HCT116 (cell line): ENCODE results near the gene NFKBIA. TPM values are rescaled to one million over a fixed set of nuclear protein-coding genes. Genes with fewer than 3 reads are reported as not detected.

Experiments
- ATAC-seq: fragments of 200-7000 bp; cut with Tn5 transposase; 2 replicates; pipeline ENCODE4 v1.9.1; 2020; ENCODE audit warnings: mild to moderate bottlenecking, moderate library complexity
- BruUV-seq: library from RNA; stranded (reverse); fragments of 400-500 nt; replicated peaks from 2 replicates; lab custom pipeline; 2021; lab: Mats Ljungman, UMichigan
- CTCF ChIA-PET: fragments of 300-600 bp; sonication (Branson Sonifier 250); formaldehyde crosslinking; loops from one replicate; lab custom pipeline; 2021; ENCODE audit warnings: antibody characterized with exemption; lab: Charles Lee
- POLR2A ChIA-PET: fragments of 300-600, 350-600 bp; sonication (Branson Sonifier 250); formaldehyde crosslinking; loops from one replicate; lab custom pipeline; 2021; ENCODE audit warnings: antibody characterized with exemption; lab: Charles Lee
- RAD21 ChIA-PET, 2 experiments: fragments of 300-600 bp; sonication (Branson Sonifier 250); formaldehyde crosslinking; loops; one replicate each; lab custom pipeline; 2023; ENCODE audit warnings: low total read pairs in 2 of 2; ENCODE audit not compliant: uncharacterized antibody in 2 of 2, unreplicated experiment in 2 of 2, low non-redundant PET in 1 of 2; lab: Charles Lee
- DNase-seq: peaks from one replicate; pipeline ENCODE4 v3.0.0-alpha.2; 2010; ENCODE audit warnings: low read depth, low spot score
- H2AFZ ChIP-seq: fragments of 200-600 bp; shearing (Covaris generic), sonication (generic); 2 replicates; pipeline ENCODE4 v1.6.1; 2017; ENCODE audit warnings: low read depth, mixed run types, mixed read lengths, antibody characterized with exemption, low read length; ENCODE audit not compliant: poor library complexity, severe bottlenecking
- H3K27ac ChIP-seq: 2 replicates; pipeline ENCODE4 v1.5.1; 2012; ENCODE audit warnings: low read depth, low read length
- H3K27me3 ChIP-seq: fragments of 200-600 bp; sonication (generic); 2 replicates; pipeline ENCODE4 v1.6.1; 2016; ENCODE audit warnings: mixed run types, low read length, mixed read lengths; ENCODE audit not compliant: insufficient read depth
- H3K36me3 ChIP-seq, 2 experiments: fragments of 200-500 bp in 1 of 2; fragments of 200-600 bp in 1 of 2; sonication (Bioruptor generic) in 1 of 2; sonication (generic) in 1 of 2; 2 replicates each; pipeline versions ENCODE4 v1.5.1 to v1.6.1; 2014 to 2016; ENCODE audit warnings: low read length in 2 of 2, inconsistent platforms in 1 of 2, mixed read lengths in 1 of 2, mixed run types in 1 of 2; ENCODE audit not compliant: insufficient read depth in 2 of 2, control insufficient read depth in 1 of 2
- H3K4me1 ChIP-seq, 2 experiments: fragments of 200-600 bp in 1 of 2; sonication (generic) in 1 of 2; 2 replicates each; pipeline versions ENCODE4 v1.5.1 to v1.6.1; 2012 to 2017; ENCODE audit warnings: low read length in 2 of 2, inconsistent platforms in 1 of 2, mild to moderate bottlenecking in 1 of 2, mixed read lengths in 1 of 2, mixed run types in 1 of 2, moderate library complexity in 1 of 2; ENCODE audit not compliant: insufficient read depth in 2 of 2, control insufficient read depth in 1 of 2
- H3K4me2 ChIP-seq: fragments of 200-600 bp; sonication (generic); 2 replicates; pipeline ENCODE4 v1.6.1; 2017; ENCODE audit warnings: mixed run types, low read length, mixed read lengths
- H3K4me3 ChIP-seq, 2 experiments: fragments of 200-600 bp in 1 of 2; sonication (generic) in 1 of 2; replicated peaks in 1 of 2; 2 replicates each; pipeline ENCODE4 v1.5.1; 2011 to 2016; ENCODE audit warnings: low read length in 2 of 2, control low read depth in 1 of 2, low read depth in 1 of 2, mild to moderate bottlenecking in 1 of 2, mixed read lengths in 1 of 2, mixed run types in 1 of 2
- H3K79me2 ChIP-seq: fragments of 200-600 bp; sonication (generic); 2 replicates; pipeline ENCODE4 v1.6.1; 2017; ENCODE audit warnings: mild to moderate bottlenecking, mixed run types, low read length, moderate library complexity, mixed read lengths; ENCODE audit not compliant: insufficient read depth
- H3K9ac ChIP-seq: fragments of 200-600 bp; sonication (generic); 2 replicates; pipeline ENCODE4 v1.6.1; 2016; ENCODE audit warnings: low read length, mixed read lengths
- H3K9me2 ChIP-seq: fragments of 200-600 bp; sonication (generic), shearing (Covaris generic); 2 replicates; pipeline ENCODE4 v1.6.1; 2017; ENCODE audit warnings: mixed run types, mild to moderate bottlenecking, moderate library complexity; ENCODE audit not compliant: insufficient read depth
- H3K9me3 ChIP-seq, 2 experiments: fragments of 200-500 bp in 1 of 2; fragments of 200-600 bp in 1 of 2; sonication (Bioruptor generic) in 1 of 2; sonication (generic) in 1 of 2; 2 replicates each; pipeline ENCODE4 v1.6.1; 2014 to 2017; ENCODE audit warnings: low read length in 2 of 2, mixed read lengths in 2 of 2, inconsistent platforms in 1 of 2, low read depth in 1 of 2, mild to moderate bottlenecking in 1 of 2, mixed run types in 1 of 2, moderate library complexity in 1 of 2; ENCODE audit not compliant: control insufficient read depth in 1 of 2, insufficient read depth in 1 of 2
- H4K20me1 ChIP-seq: fragments of 200-600 bp; sonication (generic), shearing (Covaris generic); 2 replicates; pipeline ENCODE4 v1.6.1; 2017; ENCODE audit warnings: mixed run types, mild to moderate bottlenecking, moderate library complexity; ENCODE audit not compliant: insufficient read depth
- CBX3 ChIP-seq: IDR thresholded peaks from 2 replicates; pipeline ENCODE4 v1.6.1; 2012; ENCODE audit warnings: low read depth
- EGR1 ChIP-seq: IDR thresholded peaks from 2 replicates; pipeline ENCODE4 v1.6.1; 2012; ENCODE audit warnings: low read depth
- ELF1 ChIP-seq: IDR thresholded peaks from 2 replicates; pipeline ENCODE4 v1.6.1; 2012; ENCODE audit warnings: low read depth, borderline replicate concordance
- EZH2 ChIP-seq: fragments of 200-600 bp; sonication (generic); IDR thresholded peaks from 2 replicates; pipeline ENCODE4 v1.6.1; 2017; ENCODE audit warnings: antibody characterized with exemption, mixed run types
- FOSL1 ChIP-seq: IDR thresholded peaks from 2 replicates; pipeline ENCODE4 v1.6.1; 2012; ENCODE audit warnings: low read depth
- RAD21 ChIP-seq: IDR thresholded peaks from 2 replicates; pipeline ENCODE4 v1.6.1; 2012; ENCODE audit warnings: low read depth, mild to moderate bottlenecking
- SIN3A ChIP-seq: IDR thresholded peaks from 2 replicates; pipeline ENCODE4 v1.6.1; 2012; ENCODE audit warnings: low read depth
- TCF7L2 ChIP-seq: IDR thresholded peaks from 2 replicates; pipeline ENCODE4 v1.7.0; 2011; ENCODE audit warnings: borderline replicate concordance, inconsistent platforms; ENCODE audit not compliant: insufficient read depth, insufficient read length; ENCODE audit errors: extremely low read depth
- ZFX ChIP-seq: fragments of 450-650 bp; IDR thresholded peaks from 2 replicates; pipeline ENCODE4 v1.6.1; 2017
- intact Hi-C: fragments of 100-400 bp; cut with micrococcal nuclease; formaldehyde crosslinking; loops from 2 replicates; pipeline ENCODE4 v1.10.0; 2022
- total RNA-seq: library from RNA; stranded (reverse); gene quantifications from one replicate; pipeline ENCODE4 v1.2.1, GENCODE V29; 2021; ENCODE audit not compliant: unreplicated experiment
- TF ChIP-seq, protein P1 (sequence below): IDR thresholded peaks from 2 replicates; pipeline ENCODE4 v1.6.1; 2012
- TF ChIP-seq, protein P2 (sequence below), 3 experiments: fragments of 200-600 bp in 1 of 3; sonication (generic) in 1 of 3; IDR thresholded peaks in 2 of 3; conservative IDR thresholded peaks in 1 of 3; 2 replicates each; pipeline ENCODE4 v1.5.1; 2012 to 2017; ENCODE audit warnings: low read depth in 2 of 3, low read length in 2 of 3, antibody characterized with exemption in 1 of 3, borderline replicate concordance in 1 of 3, control low read depth in 1 of 3, mild to moderate bottlenecking in 1 of 3, mixed read lengths in 1 of 3, mixed run types in 1 of 3, moderate library complexity in 1 of 3; ENCODE audit not compliant: insufficient read depth in 1 of 3

Gene NFKBIA
- total RNA-seq, 1 experiment from 2014 or later = 42.6 TPM

DNA sequence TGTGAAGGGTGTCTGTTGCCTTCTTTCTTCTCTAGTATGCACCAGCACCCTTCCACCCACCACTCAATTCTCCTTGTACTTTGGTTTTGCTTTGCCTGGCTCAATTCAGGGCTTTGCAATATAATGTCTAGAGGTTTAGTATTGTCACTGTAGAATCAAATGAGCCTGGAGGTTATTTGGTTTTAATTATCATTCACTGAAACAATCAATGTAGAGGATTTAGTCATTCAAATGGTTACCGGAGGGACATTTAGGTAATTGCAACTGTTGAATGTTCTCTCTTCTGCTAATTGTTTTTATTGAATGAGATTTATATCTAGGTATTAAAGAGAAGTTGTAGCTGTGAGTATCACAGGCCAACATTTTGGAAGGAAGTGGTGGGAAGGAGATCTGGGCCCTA, 29.3 kb upstream of the NFKBIA start:
- ChIA-PET CTCF (no interaction called here), POLR2A (no interaction called here), RAD21 (no interaction called here)
- H3K4me3 ChIP-seq = no peak overlapping the region
- no peaks in the 10 kb centered on the region for H3K36me3 ChIP-seq
- intact Hi-C loops = no loop called here
- DNase-seq (no peak), ATAC-seq (no peak)
- peaks cover 4 to 10% of the 10 kb centered on the region in 2 experiments; a peak in 3 of 4 replicates for H3K4me1 ChIP-seq
- H2AFZ ChIP-seq = no peak overlapping the region
- BruUV-seq = no TSS peak
- H3K27me3 ChIP-seq = no peaks in the 10 kb centered on the region
- no peaks in the 10 kb centered on the region for H4K20me1 ChIP-seq
- H3K9me2 ChIP-seq = no peaks in the 10 kb centered on the region
- no peak overlapping the region for H3K27ac ChIP-seq
- H3K9me3 ChIP-seq = no peaks in the 10 kb centered on the region
- no peaks in the 10 kb centered on the region for H3K79me2 ChIP-seq
- no peak overlapping the region for H3K9ac ChIP-seq
- no peak overlapping the region for H3K4me2 ChIP-seq
- no peak for TF ChIP-seq ELF1
- TF ChIP-seq SIN3A = no peak
- TF ChIP-seq, protein P1, sequence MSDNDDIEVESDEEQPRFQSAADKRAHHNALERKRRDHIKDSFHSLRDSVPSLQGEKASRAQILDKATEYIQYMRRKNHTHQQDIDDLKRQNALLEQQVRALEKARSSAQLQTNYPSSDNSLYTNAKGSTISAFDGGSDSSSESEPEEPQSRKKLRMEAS = no peak
- TF ChIP-seq FOSL1 = no peak
- no peak for TF ChIP-seq RAD21
- no peak for TF ChIP-seq EGR1
- no peak for TF ChIP-seq ZFX

DNA sequence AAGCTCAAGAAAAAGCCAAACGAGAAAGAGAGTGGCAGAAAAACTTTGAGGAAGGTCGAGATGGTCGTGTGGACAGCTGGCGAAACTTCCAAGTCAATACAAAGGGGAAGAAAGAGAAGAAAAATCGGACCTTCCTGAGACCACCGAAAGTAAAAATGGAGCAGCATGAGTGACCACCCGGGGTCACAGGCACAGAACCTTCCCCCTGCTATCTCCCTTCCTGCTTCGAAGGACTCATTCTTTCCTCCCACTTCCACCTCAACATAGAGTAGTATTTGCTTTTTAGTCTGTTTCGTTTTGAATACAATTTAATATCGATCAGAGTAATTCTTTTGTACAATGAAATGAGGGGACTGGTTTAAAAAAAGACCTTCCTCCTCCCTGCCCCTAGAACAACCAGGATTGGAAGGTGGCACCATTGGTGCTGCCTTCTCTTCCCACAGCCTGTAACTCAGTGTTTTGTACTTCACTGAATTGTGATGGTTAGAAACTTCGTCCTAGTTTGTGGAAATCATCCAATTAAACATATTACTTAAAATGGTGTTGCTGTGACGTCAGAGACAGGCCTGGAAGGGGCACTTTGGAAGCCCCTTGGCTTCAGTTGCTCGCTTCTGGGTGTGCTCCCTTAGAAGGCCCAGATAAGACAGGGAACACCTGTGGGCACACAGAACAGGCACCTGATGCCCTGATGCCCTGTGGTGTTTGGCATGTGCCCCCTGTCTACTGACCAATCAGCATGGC, 26.1 kb upstream of the NFKBIA start:
- Histone ChIP-seq H3K9ac (no peak overlapping the region), H2AFZ (no peak overlapping the region), H3K4me2 (no peak overlapping the region), H4K20me1 (no peaks in the 10 kb centered on the region), H3K9me2 (no peaks in the 10 kb centered on the region), H3K27ac (no peak overlapping the region), H3K79me2 (no peaks in the 10 kb centered on the region), H3K4me3 (no peak overlapping the region), H3K4me1 (peaks cover 4 to 8% of the 10 kb centered on the region in 2 experiments; a peak in 3 of 4 replicates), H3K9me3 (no peaks in the 10 kb centered on the region), H3K27me3 (no peaks in the 10 kb centered on the region), H3K36me3 (no peaks in the 10 kb centered on the region)
- ChIA-PET CTCF (interaction anchor here (0.9 kb wide), 1 partner anchor 8 kb away, joined by 3 read pairs; no protein-coding TSS in a partner anchor), POLR2A (no interaction called here), RAD21 (no interaction called here)
- no peak for ATAC-seq
- no TSS peak for BruUV-seq
- intact Hi-C loops = no loop called here
- no peak for DNase-seq
- TF ChIP-seq SIN3A (no peak), ZFX (no peak), CBX3 (no peak), TCF7L2 (no peak), EGR1 (no peak), EZH2 (no peak), RAD21 (no peak), FOSL1 (no peak)
- TF ChIP-seq, protein P2, sequence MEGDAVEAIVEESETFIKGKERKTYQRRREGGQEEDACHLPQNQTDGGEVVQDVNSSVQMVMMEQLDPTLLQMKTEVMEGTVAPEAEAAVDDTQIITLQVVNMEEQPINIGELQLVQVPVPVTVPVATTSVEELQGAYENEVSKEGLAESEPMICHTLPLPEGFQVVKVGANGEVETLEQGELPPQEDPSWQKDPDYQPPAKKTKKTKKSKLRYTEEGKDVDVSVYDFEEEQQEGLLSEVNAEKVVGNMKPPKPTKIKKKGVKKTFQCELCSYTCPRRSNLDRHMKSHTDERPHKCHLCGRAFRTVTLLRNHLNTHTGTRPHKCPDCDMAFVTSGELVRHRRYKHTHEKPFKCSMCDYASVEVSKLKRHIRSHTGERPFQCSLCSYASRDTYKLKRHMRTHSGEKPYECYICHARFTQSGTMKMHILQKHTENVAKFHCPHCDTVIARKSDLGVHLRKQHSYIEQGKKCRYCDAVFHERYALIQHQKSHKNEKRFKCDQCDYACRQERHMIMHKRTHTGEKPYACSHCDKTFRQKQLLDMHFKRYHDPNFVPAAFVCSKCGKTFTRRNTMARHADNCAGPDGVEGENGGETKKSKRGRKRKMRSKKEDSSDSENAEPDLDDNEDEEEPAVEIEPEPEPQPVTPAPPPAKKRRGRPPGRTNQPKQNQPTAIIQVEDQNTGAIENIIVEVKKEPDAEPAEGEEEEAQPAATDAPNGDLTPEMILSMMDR (IDR thresholded peaks at IDR 0.05 in 2 of 3, conservative IDR thresholded peaks at IDR 0.05 in 1 of 3; ENCODE audit: borderline replicate concordance in 1 of 3, insufficient read depth in 1 of 3, low read depth in 2 of 3, low read length in 2 of 3) = no peak
